ENCODE measurements around the gene SYCE1. TPM values are rescaled to one million over a fixed set of nuclear protein-coding genes. Genes with fewer than 3 reads are reported as not detected.
"Not testable (repeated sequence)": the region's sequence is repeated elsewhere in the genome, so short reads cannot be mapped to it uniquely, and the experiment has no call there.

SYCE1 gene
- total RNA-seq, 1 experiment from 2014 or later, result not detected

GRCh38 chr10:133568831-133569527 lies 3.6 kb upstream of the SYCE1 start:
- H3K27ac ChIP-seq (ENCODE audit: low read length); POLR2A ChIA-PET; intact Hi-C loops (cut with micrococcal nuclease; ENCODE audit: unreplicated experiment); BruUV-seq (replicated peaks); H3K36me3 ChIP-seq (ENCODE audit: control insufficient read depth, insufficient read depth, low read length); in situ Hi-C loops (cut with HindIII; ENCODE audit: low pct_unique_long_range_greater_than_20kb, low sequenced_read_pairs); H3K4me1 ChIP-seq (ENCODE audit: control insufficient read depth, insufficient read depth, low read length); H3K27me3 ChIP-seq (ENCODE audit: control insufficient read depth, insufficient read depth, low read length); H3K4me3 ChIP-seq (ENCODE audit: low read depth in 2 of 2, low read length in 2 of 2); DNase-seq (ENCODE audit: low read depth, low spot score); CTCF ChIA-PET: not testable (repeated sequence)
- peaks cover 12% of the 10 kb centered on the region for H3K9me3 ChIP-seq (ENCODE audit: control insufficient read depth, insufficient read depth, low read depth, low read length)
- ATAC-seq, result peak; percentile 76

GRCh38 chr10:133568287-133568614 lies 2.9 kb upstream of the SYCE1 start:
- Histone ChIP-seq H3K27ac (ENCODE audit: low read length) (no peak overlapping the region), H3K9me3 (ENCODE audit: control insufficient read depth, insufficient read depth, low read depth, low read length) (peaks cover 6% of the 10 kb centered on the region), H3K4me1 (ENCODE audit: control insufficient read depth, insufficient read depth, low read length) (no peaks in the 10 kb centered on the region), H3K36me3 (ENCODE audit: control insufficient read depth, insufficient read depth, low read length) (no peaks in the 10 kb centered on the region), H3K27me3 (ENCODE audit: control insufficient read depth, insufficient read depth, low read length) (no peaks in the 10 kb centered on the region), H3K4me3 (ENCODE audit: low read depth in 2 of 2, low read length in 2 of 2) (no peak overlapping the region)
- TF ChIP-seq TCF7L2 (IDR thresholded peaks at IDR 0.05; ENCODE audit: low read depth, low read length), result no peak
- no peak for TF ChIP-seq SIN3A (IDR thresholded peaks at IDR 0.05; ENCODE audit: borderline replicate concordance, insufficient read depth, low read depth, low read length)
- DNase-seq (ENCODE audit: low read depth, low spot score) (no peak), ATAC-seq (no peak)
- intact Hi-C loops (cut with micrococcal nuclease; ENCODE audit: unreplicated experiment), result no loop called here
- in situ Hi-C loops (cut with HindIII; ENCODE audit: low pct_unique_long_range_greater_than_20kb, low sequenced_read_pairs), result no loop called here
- CTCF ChIA-PET, result no interaction called here
- POLR2A ChIA-PET, result no interaction called here
- BruUV-seq (replicated peaks), result no TSS peak

- H3K9me3 ChIP-seq (ENCODE audit: control insufficient read depth, insufficient read depth, low read depth, low read length), result peaks cover under 1% of the 10 kb centered on the region; the same call in 1 of the 2 replicates
- H3K36me3 ChIP-seq (ENCODE audit: control insufficient read depth, insufficient read depth, low read length), result no peaks in the 10 kb centered on the region
- intact Hi-C loops (cut with micrococcal nuclease; ENCODE audit: unreplicated experiment) (no loop called here), in situ Hi-C loops (cut with HindIII; ENCODE audit: low pct_unique_long_range_greater_than_20kb, low sequenced_read_pairs) (no loop called here)
- ChIA-PET CTCF (no interaction called here), POLR2A (no interaction called here)
- TF ChIP-seq POLR2AphosphoS5 (IDR thresholded peaks at IDR 0.05; ENCODE audit: low read depth, low read length), result no peak
- TF ChIP-seq SIN3A (IDR thresholded peaks at IDR 0.05; ENCODE audit: borderline replicate concordance, insufficient read depth, low read depth, low read length), result no peak
- TF ChIP-seq TCF7L2 (IDR thresholded peaks at IDR 0.05; ENCODE audit: low read depth, low read length), result no peak
- TF ChIP-seq CTCF (IDR thresholded peaks at IDR 0.05), result no peak
- no peak for TF ChIP-seq REST (IDR thresholded peaks at IDR 0.05; ENCODE audit: insufficient read depth in 1 of 2, low read depth in 2 of 2, low read length in 1 of 2)
- H3K27ac ChIP-seq (ENCODE audit: low read length), result no peak overlapping the region
- ATAC-seq (no peak), DNase-seq (ENCODE audit: low read depth, low spot score) (no peak)
- no peaks in the 10 kb centered on the region for H3K4me1 ChIP-seq (ENCODE audit: control insufficient read depth, insufficient read depth, low read length)
- H3K27me3 ChIP-seq (ENCODE audit: control insufficient read depth, insufficient read depth, low read length), result no peaks in the 10 kb centered on the region
- no TSS peak for BruUV-seq (replicated peaks)
- H3K4me3 ChIP-seq (ENCODE audit: low read depth in 2 of 2, low read length in 2 of 2), result no peak overlapping the region
Observed at GRCh38 chr10:133567609-133568286, 2.4 kb upstream of the SYCE1 start.

Data from Panc1 (cell line).